AG04450 (cell line): Measurements from ENCODE around the gene ACAN. TPM values are rescaled to one million over a fixed set of nuclear protein-coding genes. Genes with fewer than 3 reads are reported as not detected.

Source experiments
- CTCF ChIA-PET: fragments of 300-600, 350-600 bp; formaldehyde crosslinking; extraction: SDS; loops from one replicate; lab custom pipeline; 2022; ENCODE audit warnings: antibody characterized with exemption, inconsistent platforms; lab: Charles Lee
- POLR2A ChIA-PET: fragments of 350-600 bp; formaldehyde crosslinking; extraction: SDS; loops from one replicate; lab custom pipeline; 2021; ENCODE audit warnings: antibody characterized with exemption, inconsistent platforms; lab: Yijun Ruan, JAX
- DNase-seq: peaks from one replicate; pipeline ENCODE4 v3.0.0-alpha.2; 2011; ENCODE audit warnings: low read depth, low spot score
- H3K27ac ChIP-seq: one replicate; pipeline ENCODE4 v1.5.1; 2012; ENCODE audit warnings: low read depth, low read length, control low read depth
- H3K27me3 ChIP-seq: one replicate; pipeline ENCODE4 v1.6.0; 2012; ENCODE audit warnings: low read length; ENCODE audit not compliant: control insufficient read depth, insufficient read depth
- H3K4me3 ChIP-seq: 2 replicates; pipeline ENCODE4 v1.5.1; 2011; ENCODE audit warnings: mild to moderate bottlenecking, low read depth, low read length, control low read depth
- H3K9me3 ChIP-seq: 2 replicates; pipeline ENCODE4 v1.5.1; 2012; ENCODE audit warnings: low read length; ENCODE audit not compliant: control insufficient read depth, insufficient read depth
- polyA plus RNA-seq: library from polyadenylated mRNA; depleted of rRNA; stranded (reverse); fragments of >200 nt; gene quantifications from 2 replicates; pipeline ENCODE4 v1.2.3, GENCODE V29; 2011
- TF ChIP-seq, protein P1 (sequence below): IDR thresholded peaks from 2 replicates; pipeline ENCODE4 v1.5.1; 2011; ENCODE audit warnings: low read depth, low read length, control low read depth, inconsistent platforms

The ACAN gene
- polyA plus RNA-seq, 1 experiment = 0.20 TPM

DNA sequence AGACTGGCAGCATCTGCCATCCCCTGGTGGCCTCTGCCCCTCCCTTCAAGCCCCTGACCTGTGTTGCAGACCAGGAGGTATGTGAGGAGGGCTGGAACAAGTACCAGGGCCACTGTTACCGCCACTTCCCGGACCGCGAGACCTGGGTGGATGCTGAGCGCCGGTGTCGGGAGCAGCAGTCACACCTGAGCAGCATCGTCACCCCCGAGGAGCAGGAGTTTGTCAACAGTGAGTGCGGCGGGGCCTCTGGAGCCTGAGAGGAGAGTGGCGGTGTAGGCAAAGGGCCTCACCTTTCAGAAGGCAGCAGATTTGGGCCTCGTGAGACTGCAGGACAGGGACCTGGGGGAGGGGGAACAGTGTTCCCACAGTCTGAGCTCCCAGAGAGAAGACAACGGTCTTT is 68.1 kb downstream of the ACAN start:
- no peaks in the 10 kb centered on the region for H3K9me3 ChIP-seq
- H3K4me3 ChIP-seq = no peak overlapping the region
- ChIA-PET CTCF (no interaction called here), POLR2A (no interaction called here)
- no peak overlapping the region for H3K27ac ChIP-seq
- no peak for DNase-seq
- H3K27me3 ChIP-seq = peaks cover 19% of the 10 kb centered on the region
- TF ChIP-seq, protein P1, sequence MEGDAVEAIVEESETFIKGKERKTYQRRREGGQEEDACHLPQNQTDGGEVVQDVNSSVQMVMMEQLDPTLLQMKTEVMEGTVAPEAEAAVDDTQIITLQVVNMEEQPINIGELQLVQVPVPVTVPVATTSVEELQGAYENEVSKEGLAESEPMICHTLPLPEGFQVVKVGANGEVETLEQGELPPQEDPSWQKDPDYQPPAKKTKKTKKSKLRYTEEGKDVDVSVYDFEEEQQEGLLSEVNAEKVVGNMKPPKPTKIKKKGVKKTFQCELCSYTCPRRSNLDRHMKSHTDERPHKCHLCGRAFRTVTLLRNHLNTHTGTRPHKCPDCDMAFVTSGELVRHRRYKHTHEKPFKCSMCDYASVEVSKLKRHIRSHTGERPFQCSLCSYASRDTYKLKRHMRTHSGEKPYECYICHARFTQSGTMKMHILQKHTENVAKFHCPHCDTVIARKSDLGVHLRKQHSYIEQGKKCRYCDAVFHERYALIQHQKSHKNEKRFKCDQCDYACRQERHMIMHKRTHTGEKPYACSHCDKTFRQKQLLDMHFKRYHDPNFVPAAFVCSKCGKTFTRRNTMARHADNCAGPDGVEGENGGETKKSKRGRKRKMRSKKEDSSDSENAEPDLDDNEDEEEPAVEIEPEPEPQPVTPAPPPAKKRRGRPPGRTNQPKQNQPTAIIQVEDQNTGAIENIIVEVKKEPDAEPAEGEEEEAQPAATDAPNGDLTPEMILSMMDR = no peak

DNA sequence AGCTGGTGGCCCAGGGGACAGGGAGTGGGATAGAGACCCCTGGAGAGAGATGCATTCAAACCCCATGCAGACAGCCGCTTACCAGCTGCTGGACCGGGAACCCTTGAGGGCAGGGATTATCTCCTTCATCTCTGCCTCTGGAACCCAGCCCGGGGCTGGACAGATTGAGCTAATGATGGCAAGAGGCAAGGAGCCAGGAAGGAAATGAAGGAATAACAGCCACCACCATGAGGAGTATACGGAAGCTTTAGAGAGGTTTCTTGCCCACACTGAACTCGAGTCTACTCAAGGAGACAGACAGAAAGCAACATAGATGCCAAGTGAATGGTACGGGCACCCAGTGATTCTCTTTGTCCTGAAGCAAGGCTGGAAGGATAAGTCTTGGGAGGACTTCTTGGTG is 68.9 kb downstream of the ACAN start:
- Histone ChIP-seq H3K4me3 (no peak overlapping the region), H3K9me3 (no peaks in the 10 kb centered on the region), H3K27me3 (peaks cover 17% of the 10 kb centered on the region), H3K27ac (no peak overlapping the region)
- ChIA-PET POLR2A (no interaction called here), CTCF (interaction anchor here (0.5 kb wide), 1 partner anchor 427 kb away, joined by 6 read pairs; no protein-coding TSS in a partner anchor)
- TF ChIP-seq, protein P1 = no peak
- no peak for DNase-seq

DNA sequence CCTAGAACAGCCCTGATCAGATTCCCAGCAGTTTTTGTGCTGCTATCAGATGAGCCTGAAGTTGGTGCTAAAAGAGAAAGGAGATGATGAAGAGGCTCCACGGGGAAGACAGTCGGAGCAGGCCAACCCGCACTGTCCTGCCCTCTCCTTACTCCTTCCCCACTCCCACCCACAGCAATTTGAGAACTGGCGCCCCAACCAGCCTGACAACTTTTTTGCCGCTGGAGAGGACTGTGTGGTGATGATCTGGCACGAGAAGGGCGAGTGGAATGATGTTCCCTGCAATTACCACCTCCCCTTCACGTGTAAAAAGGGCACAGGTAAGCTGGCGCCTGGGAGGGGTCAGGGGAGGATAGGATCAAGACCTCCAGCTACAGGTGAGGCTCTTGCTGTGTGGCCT is 69.5 kb downstream of the ACAN start:
- ChIA-PET CTCF (interaction anchor here (0.5 kb wide), 1 partner anchor 426 kb away, joined by 6 read pairs; no protein-coding TSS in a partner anchor), POLR2A (no interaction called here)
- no peaks in the 10 kb centered on the region for H3K9me3 ChIP-seq
- no peak for DNase-seq
- no peak overlapping the region for H3K27ac ChIP-seq
- TF ChIP-seq, protein P1 = no peak
- H3K27me3 ChIP-seq = peaks cover 17% of the 10 kb centered on the region
- H3K4me3 ChIP-seq = no peak overlapping the region

DNA sequence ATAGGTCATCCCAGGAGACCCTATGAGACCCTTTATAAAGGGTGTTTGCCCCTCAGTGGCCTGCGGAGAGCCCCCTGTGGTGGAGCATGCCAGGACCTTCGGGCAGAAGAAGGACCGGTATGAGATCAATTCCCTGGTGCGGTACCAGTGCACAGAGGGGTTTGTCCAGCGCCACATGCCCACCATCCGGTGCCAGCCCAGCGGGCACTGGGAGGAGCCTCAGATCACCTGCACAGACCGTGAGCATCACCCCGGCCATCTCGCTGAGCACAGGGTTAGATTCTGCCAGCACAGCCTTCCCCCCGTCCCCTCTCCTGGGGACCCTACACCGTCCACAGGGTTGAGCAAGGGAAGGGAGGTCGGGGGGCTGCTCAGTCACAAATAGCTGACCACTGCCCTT is 70.5 kb downstream of the ACAN start:
- CTCF ChIA-PET = no interaction called here
- no peak for DNase-seq
- Histone ChIP-seq H3K27ac (no peak overlapping the region), H3K27me3 (peaks cover 14% of the 10 kb centered on the region), H3K4me3 (no peak overlapping the region), H3K9me3 (no peaks in the 10 kb centered on the region)
- TF ChIP-seq, protein P1 = no peak
- POLR2A ChIA-PET = no interaction called here

DNA sequence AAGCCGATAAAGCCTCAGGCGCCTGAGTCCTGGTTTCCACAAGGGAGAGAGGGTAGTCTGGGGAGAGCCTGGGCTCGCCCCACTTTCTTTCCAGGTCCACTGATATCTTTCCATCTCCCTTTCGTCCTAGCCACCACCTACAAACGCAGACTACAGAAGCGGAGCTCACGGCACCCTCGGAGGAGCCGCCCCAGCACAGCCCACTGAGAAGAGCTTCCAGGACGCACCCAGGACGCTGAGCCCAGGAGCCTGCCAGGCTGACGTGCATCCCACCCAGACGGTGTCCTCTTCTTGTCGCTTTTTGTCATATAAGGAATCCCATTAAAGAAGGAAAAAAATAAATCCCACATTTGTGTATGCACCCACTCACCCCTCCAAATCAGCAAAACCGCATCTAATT is 71.0 kb downstream of the ACAN start:
- peaks cover 14% of the 10 kb centered on the region for H3K27me3 ChIP-seq
- TF ChIP-seq, protein P1 = no peak
- no peak for DNase-seq
- no peak overlapping the region for H3K4me3 ChIP-seq
- ChIA-PET POLR2A (no interaction called here), CTCF (interaction anchor here (0.6 kb wide), 1 partner anchor 10 kb away, joined by 3 read pairs; no protein-coding TSS in a partner anchor)
- H3K9me3 ChIP-seq = no peaks in the 10 kb centered on the region
- H3K27ac ChIP-seq = no peak overlapping the region
